Central memory CD8-positive, alpha-beta T cell (primary cell): ENCODE data around the gene RPS6KA5.
"Not testable (repeated sequence)": the region's sequence is repeated elsewhere in the genome, so short reads cannot be mapped to it uniquely, and the experiment has no call there.

ENCODE experiments used
- ATAC-seq: fragments of 150-1000 bp; cut with Tn5 transposase; replicated peaks from 2 replicates; pipeline ENCODE4 v1.10.0; 2022; ENCODE audit warnings: mild to moderate bottlenecking, moderate FRiP score, moderate number of reproducible peaks; ENCODE audit not compliant: poor library complexity, severe bottlenecking; ENCODE audit errors: extremely low read depth
- DNase-seq, 2 donors: peaks; one replicate each; pipeline ENCODE4 v3.0.0; 2021; ENCODE audit warnings: low spot score in 2 of 2
- H3K27ac Mint-ChIP-seq: one replicate; pipeline ENCODE4 v1.8.0; 2022; ENCODE audit warnings: low read depth, mild to moderate bottlenecking, moderate library complexity, mixed read lengths
- H3K27me3 Mint-ChIP-seq: one replicate; pipeline ENCODE4 v1.8.0; 2022; ENCODE audit warnings: mixed read lengths
- H3K36me3 Mint-ChIP-seq: one replicate; pipeline ENCODE4 v1.8.0; 2022; ENCODE audit warnings: mild to moderate bottlenecking, moderate library complexity, mixed read lengths; ENCODE audit not compliant: insufficient read depth
- H3K4me1 Mint-ChIP-seq: one replicate; pipeline ENCODE4 v1.8.0; 2022; ENCODE audit warnings: mixed read lengths
- H3K4me3 Mint-ChIP-seq: one replicate; pipeline ENCODE4 v1.8.0; 2022; ENCODE audit warnings: mild to moderate bottlenecking, moderate library complexity, mixed read lengths
- H3K9me3 Mint-ChIP-seq: one replicate; pipeline ENCODE4 v1.8.0; 2022; ENCODE audit warnings: mixed read lengths

Gene RPS6KA5

DNA sequence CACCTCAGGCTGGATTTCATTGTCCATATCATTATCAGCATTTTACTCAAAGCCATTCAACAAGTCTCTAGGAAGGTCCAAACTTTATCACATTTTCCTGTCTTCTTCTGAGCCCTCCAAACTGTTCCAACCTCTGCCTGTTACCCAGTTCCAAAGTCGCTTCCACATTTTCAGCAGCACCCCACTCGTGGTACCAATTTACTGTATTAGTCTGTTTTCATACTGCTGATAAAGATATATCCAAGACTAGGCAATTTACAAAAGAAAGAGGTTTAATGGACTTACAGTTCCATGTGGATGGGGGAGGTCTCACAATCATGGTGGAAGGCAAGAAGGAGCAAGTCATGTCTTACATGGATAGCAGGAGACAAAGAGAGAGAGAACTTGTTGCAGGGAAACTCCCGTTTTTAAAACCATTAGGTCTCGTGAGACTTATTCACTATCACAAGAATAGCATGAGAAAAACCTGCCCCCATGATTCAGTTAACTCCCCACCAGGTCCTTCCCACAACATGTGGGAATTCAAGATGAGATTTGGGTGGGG is 121.1 kb downstream of the RPS6KA5 start:
- H3K27ac Mint-ChIP-seq, H3K4me1 Mint-ChIP-seq, DNase-seq, H3K36me3 Mint-ChIP-seq, H3K4me3 Mint-ChIP-seq, ATAC-seq, H3K27me3 Mint-ChIP-seq: not testable (repeated sequence)
- H3K9me3 Mint-ChIP-seq = peaks cover 17% of the 10 kb centered on the region

- ATAC-seq (no peak), DNase-seq (no peak)
- Mint-ChIP-seq H3K27me3 (no peaks in the 10 kb centered on the region), H3K4me1 (no peaks in the 10 kb centered on the region), H3K36me3 (peaks cover 5% of the 10 kb centered on the region), H3K27ac (no peak overlapping the region), H3K9me3 (peaks cover 17% of the 10 kb centered on the region), H3K4me3 (no peak overlapping the region)
These were observed 121.8 kb downstream of the RPS6KA5 start for GRCh38 chr14:90938615-90939014.

- H3K4me1 Mint-ChIP-seq = no peaks in the 10 kb centered on the region
- H3K9me3 Mint-ChIP-seq = peaks cover 17% of the 10 kb centered on the region
- no peak overlapping the region for H3K4me3 Mint-ChIP-seq
- H3K36me3 Mint-ChIP-seq = peaks cover 2% of the 10 kb centered on the region
- DNase-seq (no peak), ATAC-seq (no peak)
- no peak overlapping the region for H3K27ac Mint-ChIP-seq
- H3K27me3 Mint-ChIP-seq = no peaks in the 10 kb centered on the region
These were observed 123.5 kb downstream of the RPS6KA5 start for GRCh38 chr14:90936757-90937440.

DNA sequence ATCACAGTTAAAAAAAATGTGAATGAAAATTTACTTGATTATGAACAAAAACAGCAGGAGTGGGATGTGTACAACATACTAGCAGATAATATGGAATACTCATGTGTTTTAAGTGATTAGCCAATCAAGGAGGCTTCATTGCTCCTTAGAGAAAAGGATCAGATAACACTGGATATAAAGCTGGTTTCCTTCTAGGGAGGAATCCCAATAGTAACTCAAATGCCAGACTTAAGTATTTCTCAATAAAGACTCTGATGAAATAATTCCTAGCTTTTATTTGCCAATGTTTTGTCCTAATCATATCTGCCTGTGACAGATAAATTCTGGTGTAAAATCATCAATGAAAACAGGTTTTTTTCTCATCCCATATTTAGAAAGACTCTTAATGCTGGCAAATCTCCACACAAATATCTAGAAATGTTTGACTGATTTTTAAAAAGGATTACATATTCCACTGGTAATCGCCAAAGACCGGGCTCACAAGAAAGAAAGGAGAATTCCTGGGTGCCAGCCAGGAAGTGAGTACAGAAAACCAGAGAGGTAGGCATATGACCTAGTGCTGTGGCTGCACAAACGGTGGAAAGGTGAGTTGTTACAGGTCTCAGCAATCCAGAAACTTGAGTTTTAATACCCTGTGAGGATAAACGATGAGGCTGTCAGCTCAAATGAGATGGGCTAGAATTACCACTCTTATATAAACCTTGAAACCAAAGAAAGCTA is 135.7 kb downstream of the RPS6KA5 start:
- Mint-ChIP-seq H3K27ac (no peak overlapping the region), H3K9me3 (no peaks in the 10 kb centered on the region), H3K36me3 (peaks cover 2% of the 10 kb centered on the region), H3K27me3 (no peaks in the 10 kb centered on the region), H3K4me1 (no peaks in the 10 kb centered on the region), H3K4me3 (no peak overlapping the region)
- DNase-seq = no peak
- no peak for ATAC-seq

DNA sequence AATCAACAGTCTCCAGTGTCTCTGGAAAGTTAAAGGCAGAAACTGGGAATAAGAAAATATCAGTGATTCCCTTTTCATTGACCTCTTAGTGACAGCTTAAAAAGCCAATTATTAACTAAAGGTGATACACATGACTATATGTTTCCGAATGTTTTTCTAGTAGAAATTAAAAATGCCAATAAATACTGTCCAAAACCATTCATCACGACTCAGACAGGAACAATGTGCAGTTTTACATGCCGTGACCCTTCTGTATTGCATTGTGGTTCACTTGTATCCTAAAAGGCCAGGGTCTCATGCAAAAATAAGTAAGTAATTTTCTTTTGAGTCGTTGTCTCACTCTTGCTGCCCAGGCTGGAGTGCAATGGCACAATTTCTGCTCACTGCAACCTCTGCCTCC is 138.3 kb downstream of the RPS6KA5 start:
- Mint-ChIP-seq H3K36me3 (peaks cover 7% of the 10 kb centered on the region), H3K27me3 (no peaks in the 10 kb centered on the region), H3K9me3 (no peaks in the 10 kb centered on the region), H3K4me1 (no peaks in the 10 kb centered on the region), H3K4me3 (no peak overlapping the region), H3K27ac (no peak overlapping the region)
- ATAC-seq = no peak
- no peak for DNase-seq

DNA sequence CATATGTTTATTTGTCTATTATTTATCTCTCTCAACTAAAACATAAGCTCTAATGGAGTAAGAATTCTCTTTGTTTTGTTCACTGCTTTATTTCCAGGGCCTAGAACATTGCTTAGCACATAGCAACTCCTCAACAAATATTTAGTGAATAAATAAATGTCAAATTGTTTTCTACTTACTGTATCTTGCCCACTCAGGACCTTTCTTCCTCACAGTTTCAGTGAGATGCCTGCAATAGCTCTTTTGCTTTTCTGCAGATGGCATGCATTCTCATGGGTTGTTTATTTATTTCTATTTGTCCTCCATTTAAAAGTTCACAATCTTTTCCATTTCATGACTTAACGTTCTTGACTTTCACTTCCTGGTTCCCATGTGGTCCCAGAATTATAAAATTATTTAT is 149.3 kb downstream of the RPS6KA5 start:
- Mint-ChIP-seq H3K27me3 (no peaks in the 10 kb centered on the region), H3K9me3 (no peaks in the 10 kb centered on the region)
- DNase-seq = no peak

GRCh38 chr14:90907178-90907577 is 153.3 kb downstream of the RPS6KA5 start:
- peak overlapping the region; percentile 72 for H3K27ac Mint-ChIP-seq
- ATAC-seq (no peak), DNase-seq (no peak)
- H3K4me1 Mint-ChIP-seq = no peaks in the 10 kb centered on the region
- H3K4me3 Mint-ChIP-seq = no peak overlapping the region
- H3K27me3 Mint-ChIP-seq = no peaks in the 10 kb centered on the region
- H3K9me3 Mint-ChIP-seq = no peaks in the 10 kb centered on the region
- peaks cover 7% of the 10 kb centered on the region for H3K36me3 Mint-ChIP-seq

More for the DNA sequence above, 149.3 kb downstream of the RPS6KA5 start:
- ATAC-seq = no peak
- H3K36me3 Mint-ChIP-seq = peaks cover 9% of the 10 kb centered on the region
- H3K4me1 Mint-ChIP-seq = peaks cover 4% of the 10 kb centered on the region
- H3K27ac Mint-ChIP-seq = peak overlapping the region; percentile 49
- no peak overlapping the region for H3K4me3 Mint-ChIP-seq

- ATAC-seq (no peak), DNase-seq (no peak)
- Mint-ChIP-seq H3K36me3 (peaks cover 11% of the 10 kb centered on the region), H3K27ac (no peak overlapping the region), H3K27me3 (no peaks in the 10 kb centered on the region), H3K4me3 (no peak overlapping the region), H3K4me1 (no peaks in the 10 kb centered on the region), H3K9me3 (no peaks in the 10 kb centered on the region)
These were observed 154.9 kb downstream of the RPS6KA5 start for GRCh38 chr14:90905531-90905930.

DNA sequence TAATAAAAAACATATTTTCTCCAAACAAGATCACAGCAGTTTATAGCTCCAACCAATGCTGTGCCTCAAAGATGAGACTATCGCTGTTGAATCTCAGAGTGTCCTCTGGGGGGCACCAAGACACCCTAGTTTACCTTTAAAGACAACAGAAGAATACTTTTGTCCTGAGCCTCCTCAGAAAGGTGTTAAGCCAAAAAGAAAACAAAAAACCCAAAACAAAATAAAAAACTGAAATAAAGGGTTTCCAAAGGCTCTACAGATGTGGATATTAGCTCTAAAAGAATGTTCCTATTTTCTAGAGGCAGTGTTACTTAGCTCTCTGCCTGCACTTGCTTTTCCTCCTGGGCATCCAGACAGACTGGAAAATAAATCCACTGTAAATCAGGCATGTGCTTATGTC is 157.3 kb downstream of the RPS6KA5 start:
- H3K4me1 Mint-ChIP-seq = no peaks in the 10 kb centered on the region
- H3K4me3 Mint-ChIP-seq = no peak overlapping the region
- H3K36me3 Mint-ChIP-seq = peaks cover 22% of the 10 kb centered on the region
- DNase-seq (peak in 1 of 2 donors; percentile 38), ATAC-seq (peak; percentile 54)
- H3K9me3 Mint-ChIP-seq = no peaks in the 10 kb centered on the region
- no peak overlapping the region for H3K27ac Mint-ChIP-seq
- H3K27me3 Mint-ChIP-seq = no peaks in the 10 kb centered on the region

DNA sequence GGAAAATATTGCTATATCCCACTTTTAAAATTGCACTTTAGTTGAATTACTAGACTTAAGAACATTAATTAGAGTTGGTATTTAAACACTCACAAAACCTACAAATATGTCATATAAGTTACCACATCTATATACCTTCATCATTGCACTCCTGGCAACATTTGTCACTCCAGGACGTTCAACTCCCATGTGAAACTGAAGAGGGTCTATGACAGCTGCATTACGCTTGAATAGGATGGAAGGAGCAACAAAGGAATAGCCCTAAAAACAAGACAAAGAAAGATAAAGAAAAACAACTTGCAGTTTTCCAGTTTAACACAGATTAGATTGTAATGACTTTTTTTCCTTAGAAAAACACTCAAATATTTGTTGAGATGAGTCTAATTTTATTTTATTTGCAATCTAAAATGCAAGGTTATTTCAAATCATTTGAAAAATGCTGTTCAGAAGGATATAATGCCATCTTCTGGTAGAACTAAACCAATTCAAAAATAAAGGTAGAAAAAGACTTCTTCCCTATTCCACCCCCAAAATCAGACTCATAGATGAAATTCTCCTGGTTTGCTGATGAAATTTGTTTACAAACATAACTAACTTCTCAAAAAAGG is 159.9 kb downstream of the RPS6KA5 start:
- DNase-seq (no peak), ATAC-seq (no peak)
- Mint-ChIP-seq H3K4me1 (no peaks in the 10 kb centered on the region), H3K27ac (no peak overlapping the region), H3K9me3 (no peaks in the 10 kb centered on the region), H3K27me3 (no peaks in the 10 kb centered on the region), H3K4me3 (no peak overlapping the region), H3K36me3 (peaks cover 30% of the 10 kb centered on the region)

DNA sequence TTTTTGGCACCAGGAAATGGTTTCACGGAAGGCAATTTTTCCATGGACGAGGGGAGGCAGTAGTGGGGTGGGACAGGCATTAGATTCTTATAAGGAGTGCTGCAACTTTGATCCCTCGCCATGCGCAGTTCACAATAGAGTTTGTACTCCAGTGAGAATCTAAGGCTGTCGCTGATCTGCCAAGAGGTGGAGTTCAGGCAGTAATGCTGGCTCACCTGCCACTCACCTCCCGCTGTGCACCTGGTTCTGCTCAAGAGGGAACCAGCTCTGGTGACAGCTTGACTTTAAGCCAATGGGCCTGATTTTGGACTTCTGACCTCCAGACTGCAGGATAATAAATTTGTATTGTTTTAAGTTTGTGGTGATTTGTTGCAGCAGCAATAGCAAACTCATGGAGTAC is 163.4 kb downstream of the RPS6KA5 start:
- Mint-ChIP-seq H3K27me3 (no peaks in the 10 kb centered on the region), H3K4me1 (no peaks in the 10 kb centered on the region), H3K36me3 (peaks cover 39% of the 10 kb centered on the region), H3K9me3 (no peaks in the 10 kb centered on the region), H3K4me3 (no peak overlapping the region), H3K27ac (no peak overlapping the region)
- DNase-seq = no peak
- ATAC-seq = no peak

DNA sequence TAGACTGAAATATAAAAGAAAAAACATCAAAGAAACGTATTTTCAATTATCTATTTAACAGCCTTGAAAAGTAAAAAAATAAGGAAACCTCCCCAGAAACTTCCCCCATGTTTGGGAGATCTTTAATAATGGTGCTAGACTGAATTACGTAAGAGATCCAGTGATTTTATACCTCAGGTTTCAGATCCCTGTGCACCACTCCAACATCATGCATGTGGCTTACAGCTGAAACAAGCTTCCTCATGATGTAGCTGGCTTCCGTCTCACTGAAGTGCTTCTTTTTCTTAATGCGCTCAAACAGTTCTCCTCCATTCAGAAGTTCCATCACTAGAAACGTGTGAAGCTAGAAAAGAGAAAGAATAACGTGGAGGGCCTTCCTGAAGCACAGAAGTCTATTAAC is 166.2 kb downstream of the RPS6KA5 start:
- H3K4me3 Mint-ChIP-seq = no peak overlapping the region
- ATAC-seq (no peak), DNase-seq (no peak)
- no peaks in the 10 kb centered on the region for H3K9me3 Mint-ChIP-seq
- peaks cover 32% of the 10 kb centered on the region for H3K36me3 Mint-ChIP-seq
- H3K27ac Mint-ChIP-seq = no peak overlapping the region
- H3K27me3 Mint-ChIP-seq = no peaks in the 10 kb centered on the region
- H3K4me1 Mint-ChIP-seq = no peaks in the 10 kb centered on the region

DNA sequence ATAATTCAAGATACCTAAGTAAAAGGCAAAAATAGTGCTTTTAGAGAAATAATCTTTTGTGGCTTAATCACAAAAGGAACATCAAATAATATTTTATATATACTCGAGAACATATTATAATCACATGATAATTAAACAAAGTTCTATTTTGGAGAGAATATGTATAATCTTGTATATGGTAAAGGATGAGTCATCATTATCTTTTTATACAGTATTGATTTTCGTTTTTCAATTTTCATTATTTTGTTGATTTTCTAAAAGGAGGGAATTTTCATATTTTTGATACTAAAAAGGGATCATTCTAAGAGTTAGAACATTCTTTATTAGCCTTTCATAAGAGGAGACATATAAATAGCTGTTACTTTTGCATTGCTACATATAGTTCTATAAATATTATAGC is 166.9 kb downstream of the RPS6KA5 start:
- Mint-ChIP-seq H3K4me1 (no peaks in the 10 kb centered on the region), H3K27ac (no peak overlapping the region), H3K36me3 (peaks cover 30% of the 10 kb centered on the region), H3K4me3 (no peak overlapping the region), H3K27me3 (no peaks in the 10 kb centered on the region), H3K9me3 (no peaks in the 10 kb centered on the region)
- DNase-seq (no peak), ATAC-seq (no peak)
